OCI-LY7 (cell line): Measurements from ENCODE around the gene ISY1. TPM values are rescaled to one million over a fixed set of nuclear protein-coding genes. Genes with fewer than 3 reads are reported as not detected.

Source experiments
- BruUV-seq: library from RNA; stranded (reverse); fragments of 400-500 nt; replicated peaks from 2 replicates; lab custom pipeline; 2021; lab: Mats Ljungman, UMichigan
- CTCF ChIA-PET: fragments of 300-600 bp; sonication (Branson Sonifier 250); formaldehyde crosslinking; loops from one replicate; lab custom pipeline; 2022; ENCODE audit warnings: antibody characterized with exemption; ENCODE audit not compliant: unreplicated experiment; lab: Charles Lee
- POLR2A ChIA-PET: fragments of 300-600 bp; sonication (Branson Sonifier 250); formaldehyde crosslinking; loops from one replicate; lab custom pipeline; 2022; ENCODE audit warnings: antibody characterized with exemption; lab: Charles Lee
- DNase-seq: peaks from one replicate; pipeline ENCODE4 v3.0.0-alpha.2; 2015; ENCODE audit warnings: low spot score
- H2AFZ ChIP-seq: fragments of 200-600 bp; sonication (generic), shearing (Covaris generic); 2 replicates; pipeline ENCODE4 v1.6.1; 2014; ENCODE audit warnings: mild to moderate bottlenecking, antibody characterized with exemption, low read length, moderate library complexity
- H3K27ac ChIP-seq: fragments of 200-600 bp; sonication (generic); 2 replicates; pipeline ENCODE4 v1.5.1; 2014; ENCODE audit warnings: mixed run types, low read depth, mild to moderate bottlenecking, moderate library complexity, low read length, inconsistent platforms; ENCODE audit not compliant: poor library complexity, severe bottlenecking
- H3K36me3 ChIP-seq: fragments of 200-600 bp; sonication (generic); 2 replicates; pipeline ENCODE4 v1.6.1; 2014; ENCODE audit warnings: mild to moderate bottlenecking, antibody characterized with exemption, low read length, moderate library complexity, mixed read lengths; ENCODE audit not compliant: insufficient read depth
- H3K4me1 ChIP-seq: fragments of 200-600 bp; sonication (generic); 2 replicates; pipeline ENCODE4 v1.5.1; 2014; ENCODE audit warnings: mild to moderate bottlenecking, low read length; ENCODE audit not compliant: insufficient read depth, poor library complexity, severe bottlenecking
- H3K4me2 ChIP-seq: fragments of 200-600 bp; sonication (generic); 2 replicates; pipeline ENCODE4 v1.6.1; 2014; ENCODE audit warnings: mild to moderate bottlenecking, low read length
- H3K4me3 ChIP-seq: fragments of 200-600 bp; sonication (generic); 2 replicates; pipeline ENCODE4 v1.5.1; 2014; ENCODE audit warnings: mild to moderate bottlenecking, low read depth, low read length; ENCODE audit not compliant: poor library complexity, severe bottlenecking
- H3K79me2 ChIP-seq: fragments of 200-600 bp; sonication (generic); 2 replicates; pipeline ENCODE4 v1.6.1; 2016; ENCODE audit warnings: low read depth, mild to moderate bottlenecking, low read length, moderate library complexity, mixed read lengths; ENCODE audit not compliant: insufficient read depth
- H3K9me2 ChIP-seq: fragments of 200-600 bp; sonication (generic); 2 replicates; pipeline ENCODE4 v1.6.1; 2016; ENCODE audit warnings: mild to moderate bottlenecking, low read length, mixed read lengths; ENCODE audit not compliant: insufficient read depth
- H3K9me3 ChIP-seq: fragments of 200-600 bp; sonication (generic); 2 replicates; pipeline ENCODE4 v1.6.1; 2014; ENCODE audit warnings: mild to moderate bottlenecking, mixed run types, low read length, mixed read lengths
- H4K20me1 ChIP-seq: fragments of 200-600 bp; sonication (generic); 2 replicates; pipeline ENCODE4 v1.6.1; 2014; ENCODE audit warnings: mild to moderate bottlenecking, antibody characterized with exemption, low read length, moderate library complexity, mixed read lengths; ENCODE audit not compliant: insufficient read depth
- EZH2phosphoT487 ChIP-seq: fragments of 200-600 bp; sonication (generic); IDR thresholded peaks from 2 replicates; pipeline ENCODE4 v1.6.1; 2018; ENCODE audit warnings: low read depth, borderline replicate concordance, mild to moderate bottlenecking, mixed run types, antibody characterized with exemption, low read length, moderate library complexity, mixed read lengths
- intact Hi-C: fragments of 100-400 bp; cut with micrococcal nuclease; formaldehyde crosslinking; loops from one replicate; pipeline ENCODE4 v1.10.0; 2022; ENCODE audit not compliant: unreplicated experiment
- total RNA-seq, 2 experiments: library from RNA; depleted of rRNA in 1 of 2; stranded (reverse); fragments of >200 nt in 1 of 2; shearing (Covaris generic) in 1 of 2; gene quantifications; 2 replicates each; pipeline ENCODE4 v1.2.3, GENCODE V29; 2014 to 2022
- TF ChIP-seq, protein P1 (sequence below): fragments of 200-600 bp; sonication (generic); conservative IDR thresholded peaks from 2 replicates; pipeline ENCODE4 v1.5.1; 2014; ENCODE audit warnings: mild to moderate bottlenecking, antibody characterized with exemption, low read length, moderate library complexity, mixed read lengths

The ISY1 gene
- total RNA-seq, 2 experiments from 2014 or later: 34.5 to 62.1 TPM

DNA sequence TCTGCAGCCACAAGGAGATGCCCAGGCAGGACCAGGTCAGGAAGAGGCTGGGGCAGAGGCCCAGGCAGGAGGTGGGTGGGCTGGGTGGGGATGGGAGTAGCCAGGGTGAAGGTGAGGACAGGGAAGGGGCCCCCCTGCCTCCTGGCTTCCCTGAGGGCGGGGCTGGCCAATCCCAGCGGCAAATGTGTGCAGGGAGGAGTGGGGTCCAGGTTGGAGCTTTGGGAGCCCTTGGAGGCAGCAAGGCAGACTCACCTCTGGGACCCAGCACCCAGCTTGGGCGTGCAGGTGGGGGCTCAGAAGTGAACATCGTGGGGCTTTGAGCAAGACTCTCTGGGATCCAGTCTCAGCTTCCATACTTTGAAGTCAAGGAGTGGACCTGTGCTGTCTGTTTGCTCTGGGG is 75.0 kb downstream of the ISY1 start:
- Histone ChIP-seq H3K4me1 (no peaks in the 10 kb centered on the region), H3K36me3 (no peaks in the 10 kb centered on the region), H4K20me1 (no peaks in the 10 kb centered on the region), H3K4me2 (no peak overlapping the region), H3K9me2 (no peaks in the 10 kb centered on the region), H3K79me2 (no peaks in the 10 kb centered on the region), H2AFZ (no peak overlapping the region), H3K4me3 (no peak overlapping the region), H3K9me3 (no peaks in the 10 kb centered on the region), H3K27ac (no peak overlapping the region)
- POLR2A ChIA-PET: no interaction called here
- CTCF ChIA-PET: no interaction called here
- no peak for DNase-seq
- TF ChIP-seq EZH2phosphoT487: no peak
- TF ChIP-seq, protein P1, sequence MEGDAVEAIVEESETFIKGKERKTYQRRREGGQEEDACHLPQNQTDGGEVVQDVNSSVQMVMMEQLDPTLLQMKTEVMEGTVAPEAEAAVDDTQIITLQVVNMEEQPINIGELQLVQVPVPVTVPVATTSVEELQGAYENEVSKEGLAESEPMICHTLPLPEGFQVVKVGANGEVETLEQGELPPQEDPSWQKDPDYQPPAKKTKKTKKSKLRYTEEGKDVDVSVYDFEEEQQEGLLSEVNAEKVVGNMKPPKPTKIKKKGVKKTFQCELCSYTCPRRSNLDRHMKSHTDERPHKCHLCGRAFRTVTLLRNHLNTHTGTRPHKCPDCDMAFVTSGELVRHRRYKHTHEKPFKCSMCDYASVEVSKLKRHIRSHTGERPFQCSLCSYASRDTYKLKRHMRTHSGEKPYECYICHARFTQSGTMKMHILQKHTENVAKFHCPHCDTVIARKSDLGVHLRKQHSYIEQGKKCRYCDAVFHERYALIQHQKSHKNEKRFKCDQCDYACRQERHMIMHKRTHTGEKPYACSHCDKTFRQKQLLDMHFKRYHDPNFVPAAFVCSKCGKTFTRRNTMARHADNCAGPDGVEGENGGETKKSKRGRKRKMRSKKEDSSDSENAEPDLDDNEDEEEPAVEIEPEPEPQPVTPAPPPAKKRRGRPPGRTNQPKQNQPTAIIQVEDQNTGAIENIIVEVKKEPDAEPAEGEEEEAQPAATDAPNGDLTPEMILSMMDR: no peak
- no TSS peak for BruUV-seq
- intact Hi-C loops: no loop called here

DNA sequence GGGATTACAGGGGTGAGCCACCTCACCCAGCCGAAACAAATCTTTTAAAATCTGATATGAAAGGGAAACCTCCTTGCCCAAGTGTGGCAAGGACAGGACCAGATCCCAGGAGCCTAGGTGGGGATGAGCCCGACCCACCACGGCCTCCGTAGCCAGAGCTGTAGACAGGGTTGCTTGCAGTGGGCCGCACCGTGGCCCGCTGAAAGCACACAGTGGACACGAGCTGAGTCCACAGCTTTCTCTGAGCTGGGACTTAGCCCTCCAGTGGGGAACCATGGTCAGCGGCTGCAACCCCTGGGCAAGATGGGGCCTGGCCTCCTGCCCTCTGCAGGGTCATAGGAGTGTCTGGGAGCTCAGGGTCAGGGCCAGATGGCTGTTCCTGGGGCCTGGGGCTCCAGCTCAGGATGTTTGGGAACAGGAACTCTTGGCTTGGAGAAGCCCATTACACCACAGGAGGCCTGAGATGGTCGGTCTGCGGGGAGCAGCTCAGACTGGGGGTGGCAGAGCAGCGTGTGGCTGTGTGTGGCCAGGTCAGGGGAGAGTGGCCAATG is 75.6 kb downstream of the ISY1 start:
- intact Hi-C loops: no loop called here
- Histone ChIP-seq H3K79me2 (no peaks in the 10 kb centered on the region), H3K4me2 (no peak overlapping the region), H3K27ac (no peak overlapping the region), H3K4me1 (no peaks in the 10 kb centered on the region), H3K9me2 (no peaks in the 10 kb centered on the region), H4K20me1 (no peaks in the 10 kb centered on the region), H3K36me3 (no peaks in the 10 kb centered on the region), H3K4me3 (no peak overlapping the region), H3K9me3 (no peaks in the 10 kb centered on the region), H2AFZ (no peak overlapping the region)
- CTCF ChIA-PET: no interaction called here
- BruUV-seq: no TSS peak
- DNase-seq: no peak
- POLR2A ChIA-PET: no interaction called here
- TF ChIP-seq, protein P1: no peak
- no peak for TF ChIP-seq EZH2phosphoT487

DNA sequence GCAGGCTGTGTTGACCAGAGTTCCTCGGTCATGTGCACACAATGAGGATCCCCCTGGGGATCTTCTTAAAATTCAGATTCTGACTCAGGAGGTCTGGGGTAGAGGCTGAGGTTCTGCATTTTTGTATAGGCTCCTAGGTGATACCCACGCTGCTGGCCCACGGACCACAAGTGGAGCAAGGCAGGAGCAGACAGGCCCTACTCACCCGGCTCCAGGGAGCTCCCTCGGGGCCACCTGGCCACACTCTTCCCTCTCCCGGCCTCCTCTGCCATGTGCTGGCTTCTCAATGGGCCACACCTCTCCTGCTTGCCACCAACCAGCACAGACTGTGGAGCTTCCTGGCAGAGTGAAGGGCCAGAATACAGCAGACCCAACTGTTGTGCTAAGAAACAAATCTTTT is 76.4 kb downstream of the ISY1 start:
- Histone ChIP-seq H3K27ac (no peak overlapping the region), H3K4me2 (no peak overlapping the region), H4K20me1 (no peaks in the 10 kb centered on the region), H3K4me1 (no peaks in the 10 kb centered on the region), H3K36me3 (no peaks in the 10 kb centered on the region), H2AFZ (no peak overlapping the region), H3K79me2 (no peaks in the 10 kb centered on the region), H3K4me3 (no peak overlapping the region), H3K9me3 (no peaks in the 10 kb centered on the region), H3K9me2 (no peaks in the 10 kb centered on the region)
- ChIA-PET CTCF (no interaction called here), POLR2A (no interaction called here)
- TF ChIP-seq EZH2phosphoT487: no peak
- TF ChIP-seq, protein P1: no peak
- intact Hi-C loops: no loop called here
- DNase-seq: no peak
- BruUV-seq: no TSS peak
